Progenitor cell of endocrine pancreas (in vitro differentiated cells): Measurements from ENCODE around the gene TMEM236. TPM values are rescaled to one million over a fixed set of nuclear protein-coding genes. Genes with fewer than 3 reads are reported as not detected.

Experiments
- DNase-seq: peaks from one replicate; pipeline ENCODE4 v3.0.0; 2021; ENCODE audit warnings: low spot score; ENCODE audit not compliant: unreplicated experiment
- H3K27ac Mint-ChIP-seq: 2 replicates; pipeline ENCODE4 v1.8.0; 2021; ENCODE audit warnings: mild to moderate bottlenecking, moderate library complexity, mixed read lengths
- H3K27me3 Mint-ChIP-seq: 2 replicates; pipeline ENCODE4 v1.8.0; 2021; ENCODE audit warnings: mixed read lengths
- H3K36me3 Mint-ChIP-seq: 2 replicates; pipeline ENCODE4 v1.8.0; 2022; ENCODE audit warnings: mixed read lengths; ENCODE audit not compliant: insufficient read depth
- H3K4me1 Mint-ChIP-seq: 2 replicates; pipeline ENCODE4 v1.8.0; 2021; ENCODE audit warnings: low read depth, mixed read lengths
- H3K4me3 Mint-ChIP-seq: 2 replicates; pipeline ENCODE4 v1.8.0; 2021; ENCODE audit warnings: low read depth, mild to moderate bottlenecking, moderate library complexity, mixed read lengths
- H3K9me3 Mint-ChIP-seq: 2 replicates; pipeline ENCODE4 v1.8.0; 2021; ENCODE audit warnings: low read depth, mixed read lengths
- CTCF ChIP-seq: fragments of 200-600 bp; sonication (generic); IDR thresholded peaks from one replicate; pipeline ENCODE4 v1.5.0; 2021; ENCODE audit warnings: antibody characterized with exemption, mild to moderate bottlenecking; ENCODE audit not compliant: unreplicated experiment
- total RNA-seq: library from RNA; stranded (reverse); gene quantifications from 2 replicates; pipeline ENCODE4 v1.2.1, GENCODE V29; 2021

Gene TMEM236
- total RNA-seq, 1 donor from 2014 or later: 0.07 TPM

- Mint-ChIP-seq H3K4me3 (no peak overlapping the region), H3K27me3 (peaks cover 29% of the 10 kb centered on the region), H3K9me3 (no peaks in the 10 kb centered on the region), H3K27ac (no peak overlapping the region), H3K4me1 (no peaks in the 10 kb centered on the region), H3K36me3 (no peaks in the 10 kb centered on the region)
- DNase-seq: no peak
- TF ChIP-seq CTCF: no peak
Observed at GRCh38 chr10:17819836-17820235, 67.8 kb downstream of the TMEM236 start.

DNA sequence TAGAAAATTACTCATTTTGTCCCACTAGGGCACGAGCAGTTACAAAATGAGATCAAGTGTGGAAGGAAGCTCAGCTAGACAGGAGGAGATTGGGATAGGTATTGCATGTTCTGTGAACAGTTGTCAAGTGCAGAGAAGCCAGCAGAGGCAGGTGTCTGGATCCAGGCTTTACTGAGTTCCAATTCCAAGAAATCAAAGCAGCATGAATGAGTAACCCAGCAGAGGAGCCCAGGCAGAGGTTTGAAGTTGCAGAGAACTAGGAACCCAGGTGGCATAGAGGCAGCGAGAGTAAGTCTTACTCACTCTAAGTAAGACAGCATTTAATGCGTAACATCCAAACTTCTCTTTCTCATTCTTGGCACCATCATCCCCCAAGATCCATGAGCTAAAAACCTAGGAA is 68.9 kb downstream of the TMEM236 start:
- Mint-ChIP-seq H3K4me1 (no peaks in the 10 kb centered on the region), H3K36me3 (no peaks in the 10 kb centered on the region), H3K9me3 (no peaks in the 10 kb centered on the region), H3K27ac (no peak overlapping the region), H3K27me3 (peaks cover 27% of the 10 kb centered on the region), H3K4me3 (no peak overlapping the region)
- no peak for TF ChIP-seq CTCF
- no peak for DNase-seq

DNA sequence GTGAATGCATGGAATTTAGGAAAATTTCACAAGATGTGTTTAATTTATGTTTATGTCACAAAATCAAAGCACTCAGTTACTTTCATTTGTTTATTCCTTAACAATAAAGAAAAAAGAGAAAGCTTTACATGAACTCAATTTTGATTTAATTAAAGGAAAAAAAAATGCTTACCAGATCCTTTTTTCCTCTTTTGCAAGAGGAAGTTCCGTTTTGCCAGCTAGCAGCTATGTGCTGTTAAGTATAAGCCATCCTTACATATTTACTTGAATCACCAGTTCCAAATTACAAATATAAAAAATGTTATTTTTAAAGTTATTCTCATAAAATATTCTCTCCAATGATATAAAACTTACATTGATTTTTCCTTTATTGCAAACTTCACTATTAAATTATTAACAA is 69.9 kb downstream of the TMEM236 start:
- peaks cover 27% of the 10 kb centered on the region for H3K27me3 Mint-ChIP-seq
- DNase-seq: no peak
- H3K4me1 Mint-ChIP-seq: no peaks in the 10 kb centered on the region
- no peak overlapping the region for H3K27ac Mint-ChIP-seq
- H3K9me3 Mint-ChIP-seq: no peaks in the 10 kb centered on the region
- no peak for TF ChIP-seq CTCF
- H3K4me3 Mint-ChIP-seq: no peak overlapping the region
- H3K36me3 Mint-ChIP-seq: no peaks in the 10 kb centered on the region

DNA sequence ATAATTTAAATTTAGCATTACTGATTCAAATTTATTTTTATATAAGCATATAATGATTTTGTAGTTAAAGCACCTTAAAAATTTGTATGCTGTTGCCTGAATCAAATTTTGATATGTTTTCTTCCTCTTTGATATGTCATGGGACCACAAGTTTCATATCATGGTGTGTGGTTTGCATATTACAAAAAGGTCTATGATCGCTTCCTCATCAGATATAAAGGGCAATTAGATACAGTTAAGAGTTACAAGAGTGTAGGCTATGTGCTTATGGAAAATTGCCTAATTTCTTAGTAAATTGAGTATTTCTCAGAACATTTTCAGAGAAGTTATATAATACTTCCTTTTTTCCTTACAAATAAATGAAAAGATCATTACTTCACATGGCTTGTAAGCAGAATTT is 79.3 kb downstream of the TMEM236 start:
- no peak overlapping the region for H3K4me3 Mint-ChIP-seq
- H3K4me1 Mint-ChIP-seq: peaks cover 5% of the 10 kb centered on the region
- H3K27ac Mint-ChIP-seq: no peak overlapping the region
- peaks cover 6% of the 10 kb centered on the region for H3K27me3 Mint-ChIP-seq
- no peak for TF ChIP-seq CTCF
- H3K36me3 Mint-ChIP-seq: no peaks in the 10 kb centered on the region
- no peak for DNase-seq
- H3K9me3 Mint-ChIP-seq: no peaks in the 10 kb centered on the region

GRCh38 chr10:17831896-17832295 is 79.9 kb downstream of the TMEM236 start:
- no peaks in the 10 kb centered on the region for H3K9me3 Mint-ChIP-seq
- H3K4me1 Mint-ChIP-seq: peaks cover 7% of the 10 kb centered on the region
- no peaks in the 10 kb centered on the region for H3K36me3 Mint-ChIP-seq
- H3K4me3 Mint-ChIP-seq: no peak overlapping the region
- DNase-seq: no peak
- no peak overlapping the region for H3K27ac Mint-ChIP-seq
- no peak for TF ChIP-seq CTCF
- H3K27me3 Mint-ChIP-seq: peaks cover 6% of the 10 kb centered on the region

GRCh38 chr10:17833656-17834055 is 81.7 kb downstream of the TMEM236 start:
- Mint-ChIP-seq H3K9me3 (no peaks in the 10 kb centered on the region), H3K27ac (no peak overlapping the region), H3K4me3 (no peak overlapping the region), H3K4me1 (peaks cover 9% of the 10 kb centered on the region), H3K36me3 (no peaks in the 10 kb centered on the region), H3K27me3 (peaks cover 11% of the 10 kb centered on the region)
- TF ChIP-seq CTCF: no peak
- no peak for DNase-seq
